Measurements from ENCODE around the gene SH3PXD2A.

DNA sequence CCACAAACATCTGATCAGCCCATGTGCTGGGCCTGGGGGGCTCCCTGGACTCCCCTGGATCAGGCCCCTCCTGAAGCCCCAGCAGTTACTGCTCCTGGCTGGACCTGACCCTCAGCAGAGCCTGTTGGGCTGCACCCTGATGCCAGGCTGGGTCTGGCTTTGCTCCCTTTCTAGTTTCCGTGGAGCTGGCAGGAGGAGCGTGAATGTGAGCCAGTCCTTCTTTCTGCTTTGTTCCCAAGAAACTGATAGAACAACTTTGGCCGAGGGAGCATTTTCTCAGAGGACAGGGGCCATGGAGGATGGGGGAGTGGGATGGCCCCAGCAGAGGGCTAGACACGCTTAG lies 233.6 kb downstream of the SH3PXD2A start:
- TF ChIP-seq REST (IDR thresholded peaks at IDR 0.05; ENCODE audit: unreplicated experiment) (no peak), CREB1 (CRISPR knock-in tag; IDR thresholded peaks at IDR 0.05; ENCODE audit: low read depth) (no peak), EZH2phosphoT487 (IDR thresholded peaks at IDR 0.05; ENCODE audit: unreplicated experiment) (no peak), POLR2AphosphoS5 (IDR thresholded peaks at IDR 0.05; ENCODE audit: low read depth) (no peak), EZH2 (IDR thresholded peaks at IDR 0.05; ENCODE audit: low read depth, unreplicated experiment) (no peak)
- TF ChIP-seq, protein P1, sequence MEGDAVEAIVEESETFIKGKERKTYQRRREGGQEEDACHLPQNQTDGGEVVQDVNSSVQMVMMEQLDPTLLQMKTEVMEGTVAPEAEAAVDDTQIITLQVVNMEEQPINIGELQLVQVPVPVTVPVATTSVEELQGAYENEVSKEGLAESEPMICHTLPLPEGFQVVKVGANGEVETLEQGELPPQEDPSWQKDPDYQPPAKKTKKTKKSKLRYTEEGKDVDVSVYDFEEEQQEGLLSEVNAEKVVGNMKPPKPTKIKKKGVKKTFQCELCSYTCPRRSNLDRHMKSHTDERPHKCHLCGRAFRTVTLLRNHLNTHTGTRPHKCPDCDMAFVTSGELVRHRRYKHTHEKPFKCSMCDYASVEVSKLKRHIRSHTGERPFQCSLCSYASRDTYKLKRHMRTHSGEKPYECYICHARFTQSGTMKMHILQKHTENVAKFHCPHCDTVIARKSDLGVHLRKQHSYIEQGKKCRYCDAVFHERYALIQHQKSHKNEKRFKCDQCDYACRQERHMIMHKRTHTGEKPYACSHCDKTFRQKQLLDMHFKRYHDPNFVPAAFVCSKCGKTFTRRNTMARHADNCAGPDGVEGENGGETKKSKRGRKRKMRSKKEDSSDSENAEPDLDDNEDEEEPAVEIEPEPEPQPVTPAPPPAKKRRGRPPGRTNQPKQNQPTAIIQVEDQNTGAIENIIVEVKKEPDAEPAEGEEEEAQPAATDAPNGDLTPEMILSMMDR (conservative IDR thresholded peaks at IDR 0.05; ENCODE audit: low read depth in 2 of 2) = no peak
